Caco-2 (cell line): ENCODE measurements around the gene CUEDC2. TPM values are rescaled to one million over a fixed set of nuclear protein-coding genes. Genes with fewer than 3 reads are reported as not detected.

ENCODE experiments used
- BruUV-seq: library from RNA; stranded (reverse); fragments of 400-500 nt; replicated peaks from 2 replicates; lab custom pipeline; 2021; lab: Mats Ljungman, UMichigan
- CTCF ChIA-PET: fragments of 300-600 bp; sonication (Branson Sonifier 250); formaldehyde crosslinking; loops from one replicate; lab custom pipeline; 2022; ENCODE audit warnings: antibody characterized with exemption; lab: Charles Lee
- POLR2A ChIA-PET: fragments of 300-600 bp; sonication (Branson Sonifier 250); formaldehyde crosslinking; loops from one replicate; lab custom pipeline; 2022; ENCODE audit warnings: antibody characterized with exemption; lab: Charles Lee
- DNase-seq, 2 experiments: peaks; one replicate each; pipeline versions ENCODE4 v3.0.0 to v3.0.0-alpha.2; 2020 to 2022
- H3K27me3 ChIP-seq: replicated peaks from 2 replicates; pipeline ENCODE4 v1.6.0; 2011; ENCODE audit warnings: low read length; ENCODE audit not compliant: control insufficient read depth, insufficient read depth
- H3K36me3 ChIP-seq: 2 replicates; pipeline ENCODE4 v1.5.1; 2011; ENCODE audit warnings: low read length; ENCODE audit not compliant: control insufficient read depth, insufficient read depth
- H3K4me1 ChIP-seq: fragments of 250-450 bp; sonication (Bioruptor Pico); 2 replicates; pipeline ENCODE4 v1.5.1; 2020; ENCODE audit warnings: mild to moderate bottlenecking
- H3K4me3 ChIP-seq: 2 replicates; pipeline ENCODE4 v1.5.1; 2011; ENCODE audit warnings: low read depth, mild to moderate bottlenecking, control low read depth, low read length
- H3K9me3 ChIP-seq: fragments of 250-450 bp; sonication (Bioruptor Pico); 2 replicates; pipeline ENCODE4 v1.5.1; 2020; ENCODE audit warnings: mild to moderate bottlenecking, moderate library complexity
- H3K27ac Mint-ChIP-seq: one replicate; pipeline ENCODE4 v1.8.0; 2022; ENCODE audit warnings: mixed read lengths; ENCODE audit not compliant: unreplicated experiment
- H3K27me3 Mint-ChIP-seq: one replicate; pipeline ENCODE4 v1.8.0; 2022; ENCODE audit warnings: mixed read lengths; ENCODE audit not compliant: insufficient read depth, unreplicated experiment
- H3K36me3 Mint-ChIP-seq: one replicate; pipeline ENCODE4 v1.8.0; 2022; ENCODE audit warnings: mild to moderate bottlenecking, mixed read lengths; ENCODE audit not compliant: insufficient read depth, unreplicated experiment
- H3K4me1 Mint-ChIP-seq: one replicate; pipeline ENCODE4 v1.8.0; 2022; ENCODE audit warnings: low read depth, mixed read lengths; ENCODE audit not compliant: unreplicated experiment
- H3K4me3 Mint-ChIP-seq: one replicate; pipeline ENCODE4 v1.8.0; 2022; ENCODE audit warnings: mild to moderate bottlenecking, moderate library complexity, mixed read lengths; ENCODE audit not compliant: unreplicated experiment
- H3K9me3 Mint-ChIP-seq: one replicate; pipeline ENCODE4 v1.8.0; 2022; ENCODE audit warnings: mixed read lengths; ENCODE audit not compliant: unreplicated experiment
- intact Hi-C: fragments of 100-400 bp; cut with micrococcal nuclease; formaldehyde crosslinking; loops from one replicate; pipeline ENCODE4 v1.10.0; 2022; ENCODE audit not compliant: unreplicated experiment
- total RNA-seq: library from RNA; stranded (reverse); gene quantifications from 2 replicates; pipeline ENCODE4 v1.2.3, GENCODE V29; 2022
- TF ChIP-seq, protein P1 (sequence below), 2 experiments: fragments of 200-600 bp in 1 of 2; IDR thresholded peaks; 1 replicate in 1 of 2; 2 replicates in 1 of 2; pipeline versions ENCODE4 v1.5.1 to v1.8.0; 2011 to 2022; ENCODE audit warnings: antibody characterized with exemption in 1 of 2, control low read depth in 1 of 2, inconsistent platforms in 1 of 2, low read depth in 1 of 2, low read length in 1 of 2, mild to moderate bottlenecking in 1 of 2, moderate library complexity in 1 of 2; ENCODE audit not compliant: insufficient read depth in 1 of 2, severe bottlenecking in 1 of 2, unreplicated experiment in 1 of 2

CUEDC2 gene
- total RNA-seq, 1 experiment from 2014 or later: 32.1 TPM

DNA sequence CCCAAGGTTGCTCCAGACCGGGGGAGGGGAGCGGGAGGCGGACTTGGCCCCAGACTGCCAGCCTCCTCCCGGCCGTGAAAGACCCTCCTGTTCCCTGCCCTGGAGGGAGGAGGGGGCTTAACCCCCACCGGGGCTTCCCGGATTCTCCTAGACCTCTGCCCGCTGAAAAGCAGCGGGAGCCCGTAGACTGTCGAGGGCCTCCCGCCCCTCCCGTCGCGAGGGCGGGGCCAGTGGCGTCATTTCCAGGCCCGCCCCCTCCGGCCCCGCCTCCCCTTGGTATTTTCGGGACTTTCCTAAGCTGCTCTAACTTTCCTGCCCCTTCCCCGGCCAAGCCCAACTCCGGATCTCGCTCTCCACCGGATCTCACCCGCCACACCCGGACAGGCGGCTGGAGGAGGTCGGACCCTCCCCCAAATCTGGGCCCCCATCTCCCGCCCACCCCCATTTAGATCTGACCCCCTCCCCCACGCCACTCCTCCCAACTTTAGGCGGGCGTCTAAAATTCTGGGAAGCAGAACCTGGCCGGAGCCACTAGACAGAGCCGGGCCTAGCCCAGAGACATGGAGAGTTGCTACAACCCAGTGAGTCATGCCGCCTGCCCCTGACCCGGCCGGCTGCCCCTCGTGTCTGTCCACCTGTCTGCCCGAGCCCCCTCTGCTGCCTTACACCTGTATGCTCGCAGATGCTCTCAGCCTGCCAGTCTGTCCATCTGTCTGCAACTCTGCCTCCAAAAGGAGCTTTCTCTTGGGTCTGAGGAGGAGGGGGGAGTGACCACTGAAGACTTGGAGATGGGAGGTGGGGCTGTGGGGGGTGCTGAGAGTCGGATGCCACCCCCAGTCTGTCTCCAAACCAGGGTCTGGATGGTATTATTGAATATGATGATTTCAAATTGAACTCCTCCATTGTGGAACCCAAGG lies 36.7 kb downstream of the CUEDC2 start, which contains the start of gene NFKB2:
NFKB2 (plus strand) TSS at position 306 of the 917 bp plus-strand sequence; CDS start at position 561, 255 bp downstream.
- Mint-ChIP-seq H3K27ac (peak within 1 kb of the TSS; percentile 90), H3K27me3 (no peaks in the 10 kb centered on the region)

DNA sequence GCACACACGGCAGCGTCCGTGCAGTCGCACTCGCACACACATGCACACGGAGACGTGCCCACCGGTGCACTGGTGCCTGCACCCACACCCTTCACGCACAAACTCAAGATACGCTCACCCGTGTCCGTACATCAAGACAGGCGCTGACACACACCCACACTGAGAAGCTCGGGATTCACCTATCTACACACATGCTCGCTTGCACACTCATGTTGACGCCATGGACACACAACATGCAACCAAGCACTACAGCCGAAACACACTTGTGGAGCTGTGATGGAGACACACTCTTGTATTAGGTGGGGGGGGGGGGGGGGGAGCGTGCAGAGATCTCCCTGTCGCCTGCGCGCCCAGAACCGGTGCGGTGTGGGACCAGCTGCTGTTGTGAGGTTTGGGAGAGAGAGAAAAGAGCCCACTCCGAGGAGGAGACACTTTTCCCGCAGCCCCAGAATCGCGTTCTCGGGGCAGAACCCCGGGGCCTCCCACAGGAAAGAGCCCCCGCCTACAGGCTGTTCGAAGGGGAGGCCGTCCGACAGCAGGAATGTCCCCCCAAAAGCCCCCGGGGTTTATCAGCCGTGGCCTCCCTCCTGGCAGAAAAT lies 37.5 kb downstream of the CUEDC2 start:
- CTCF ChIA-PET: interaction anchor here (0.6 to 3.7 kb wide), 14 partner anchors 9 to 225 kb away, joined by 3 to 28 read pairs (median 4); partner anchors contain the start of genes ACTR1A, CUEDC2, FBXL15 and GBF1

More for the DNA sequence above, 36.7 kb downstream of the CUEDC2 start, which contains the start of gene NFKB2:
- peaks cover 20% of the 10 kb centered on the region for H3K4me1 ChIP-seq
- TF ChIP-seq, protein P1, sequence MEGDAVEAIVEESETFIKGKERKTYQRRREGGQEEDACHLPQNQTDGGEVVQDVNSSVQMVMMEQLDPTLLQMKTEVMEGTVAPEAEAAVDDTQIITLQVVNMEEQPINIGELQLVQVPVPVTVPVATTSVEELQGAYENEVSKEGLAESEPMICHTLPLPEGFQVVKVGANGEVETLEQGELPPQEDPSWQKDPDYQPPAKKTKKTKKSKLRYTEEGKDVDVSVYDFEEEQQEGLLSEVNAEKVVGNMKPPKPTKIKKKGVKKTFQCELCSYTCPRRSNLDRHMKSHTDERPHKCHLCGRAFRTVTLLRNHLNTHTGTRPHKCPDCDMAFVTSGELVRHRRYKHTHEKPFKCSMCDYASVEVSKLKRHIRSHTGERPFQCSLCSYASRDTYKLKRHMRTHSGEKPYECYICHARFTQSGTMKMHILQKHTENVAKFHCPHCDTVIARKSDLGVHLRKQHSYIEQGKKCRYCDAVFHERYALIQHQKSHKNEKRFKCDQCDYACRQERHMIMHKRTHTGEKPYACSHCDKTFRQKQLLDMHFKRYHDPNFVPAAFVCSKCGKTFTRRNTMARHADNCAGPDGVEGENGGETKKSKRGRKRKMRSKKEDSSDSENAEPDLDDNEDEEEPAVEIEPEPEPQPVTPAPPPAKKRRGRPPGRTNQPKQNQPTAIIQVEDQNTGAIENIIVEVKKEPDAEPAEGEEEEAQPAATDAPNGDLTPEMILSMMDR (IDR thresholded peaks at IDR 0.05; ENCODE audit: insufficient read depth in 1 of 2, low read depth in 1 of 2, low read length in 1 of 2, severe bottlenecking in 1 of 2, unreplicated experiment in 1 of 2): no peak
- ChIA-PET CTCF (interaction anchor here (0.6 to 3.7 kb wide), 19 partner anchors 8 to 385 kb away, joined by 3 to 28 read pairs (median 4); partner anchors contain the start of genes FBXL15, GBF1, PITX3 and SUFU), POLR2A (interaction anchor here (0.6 to 1.1 kb wide), 5 partner anchors 9 to 166 kb away, joined by 3 to 6 read pairs (median 4); partner anchors contain the start of genes ACTR1A and CUEDC2)
- H3K9me3 ChIP-seq: no peaks in the 10 kb centered on the region
- H3K36me3 ChIP-seq: no peaks in the 10 kb centered on the region
- peaks cover 9% of the 10 kb centered on the region for H3K4me1 Mint-ChIP-seq
- peak within 1 kb of the TSS; percentile 75 for H3K4me3 ChIP-seq
- H3K4me3 Mint-ChIP-seq: peak within 1 kb of the TSS; percentile 90
- intact Hi-C loops: loop anchor here (2.0 kb wide), 1 partner anchor 165 kb away; no protein-coding TSS in a partner anchor
- DNase-seq: peak; percentile 87 to 92
- BruUV-seq: TSS peak; percentile 43
- H3K27me3 ChIP-seq: no peaks in the 10 kb centered on the region
- H3K9me3 Mint-ChIP-seq: no peaks in the 10 kb centered on the region
- peaks cover 22% of the 10 kb centered on the region for H3K36me3 Mint-ChIP-seq

More for the DNA sequence above, 37.5 kb downstream of the CUEDC2 start:
- Mint-ChIP-seq H3K27ac (peak overlapping the region; percentile 90), H3K36me3 (peaks cover 22% of the 10 kb centered on the region), H3K9me3 (no peaks in the 10 kb centered on the region), H3K4me1 (peaks cover 10% of the 10 kb centered on the region), H3K4me3 (peak overlapping the region; percentile 90), H3K27me3 (no peaks in the 10 kb centered on the region)
- no peak for DNase-seq
- TF ChIP-seq, protein P1 (IDR thresholded peaks at IDR 0.05; ENCODE audit: insufficient read depth in 1 of 2, low read depth in 1 of 2, low read length in 1 of 2, severe bottlenecking in 1 of 2, unreplicated experiment in 1 of 2): no peak
- intact Hi-C loops: loop anchor here (1.0 to 2.0 kb wide), 6 partner anchors 27 to 189 kb away; no protein-coding TSS in a partner anchor
- Histone ChIP-seq H3K9me3 (no peaks in the 10 kb centered on the region), H3K36me3 (no peaks in the 10 kb centered on the region), H3K27me3 (no peaks in the 10 kb centered on the region), H3K4me1 (peaks cover 17% of the 10 kb centered on the region), H3K4me3 (peak overlapping the region; percentile 75)
- BruUV-seq: TSS peak; percentile 12
- POLR2A ChIA-PET: interaction anchor here (1.0 kb wide), 2 partner anchors 12 to 37 kb away, joined by 5 to 6 read pairs; partner anchors contain the start of gene CUEDC2
